ENCODE results near the gene TBC1D22A. TPM values are rescaled to one million over a fixed set of nuclear protein-coding genes. Genes with fewer than 3 reads are reported as not detected.
A peak's percentile ranks its signal among the peaks of the same experiment; 100 is the strongest.

The TBC1D22A gene
- total RNA-seq, 1 experiment from 2014 or later: 26.0 TPM

DNA sequence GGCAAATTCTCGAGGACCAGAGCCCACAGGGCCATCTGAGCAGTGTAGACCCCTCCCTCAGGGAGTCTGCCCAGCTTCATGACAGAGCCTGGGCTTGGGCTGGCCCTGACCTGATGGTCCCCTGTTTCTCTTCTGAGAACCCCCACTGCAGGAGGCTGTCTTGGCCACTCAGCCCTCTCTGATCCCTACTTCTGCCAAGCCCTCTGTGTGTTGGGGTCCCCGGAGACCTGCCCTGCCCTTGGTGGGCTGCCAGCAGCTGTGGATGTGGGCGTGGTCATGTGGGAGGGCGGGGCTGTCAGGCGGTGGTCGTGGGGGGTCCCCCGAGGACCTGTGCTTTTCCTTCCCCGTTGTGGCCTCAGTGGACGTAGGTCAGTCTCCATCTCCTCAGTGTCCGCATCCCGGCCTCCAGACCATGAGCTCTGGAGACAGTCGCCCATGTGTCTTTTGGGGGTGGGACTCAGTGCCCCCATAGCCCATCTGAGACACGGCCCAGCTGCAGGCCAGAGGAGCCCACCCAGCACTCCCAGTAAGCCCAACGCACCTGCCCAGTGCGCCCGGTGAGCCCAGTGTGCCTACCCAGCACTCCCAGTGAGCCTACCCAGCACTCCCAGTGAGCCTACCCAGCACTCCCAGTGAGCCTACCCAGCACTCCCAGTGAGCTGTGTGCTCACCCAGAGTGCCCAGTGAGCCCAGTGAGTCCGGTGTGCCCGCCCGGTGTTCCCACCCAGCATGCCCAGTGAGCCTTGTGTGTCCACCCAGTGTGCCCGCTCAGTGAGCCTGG, 409.2 kb downstream of the TBC1D22A start:
- H3K27me3 Mint-ChIP-seq (ENCODE audit: insufficient read depth, unreplicated experiment): no peaks in the 10 kb centered on the region
- H3K9me3 Mint-ChIP-seq (ENCODE audit: unreplicated experiment): no peaks in the 10 kb centered on the region
- peaks cover 7% of the 10 kb centered on the region for H3K36me3 Mint-ChIP-seq (ENCODE audit: insufficient read depth, unreplicated experiment)
- no peak for DNase-seq (ENCODE audit: unreplicated experiment)
- no peak overlapping the region for H3K27ac Mint-ChIP-seq (ENCODE audit: low read depth, unreplicated experiment)
- H3K4me1 Mint-ChIP-seq (ENCODE audit: insufficient read depth, unreplicated experiment): no peaks in the 10 kb centered on the region
- BruUV-seq (replicated peaks): no TSS peak
- H3K4me3 Mint-ChIP-seq (ENCODE audit: unreplicated experiment): no peak overlapping the region
- intact Hi-C loops (cut with micrococcal nuclease): no loop called here
- POLR2A ChIA-PET: interaction anchor here (0.6 kb wide), 1 partner anchor 10 kb away, joined by 3 read pairs; no protein-coding TSS in a partner anchor
- TF ChIP-seq, protein P1, sequence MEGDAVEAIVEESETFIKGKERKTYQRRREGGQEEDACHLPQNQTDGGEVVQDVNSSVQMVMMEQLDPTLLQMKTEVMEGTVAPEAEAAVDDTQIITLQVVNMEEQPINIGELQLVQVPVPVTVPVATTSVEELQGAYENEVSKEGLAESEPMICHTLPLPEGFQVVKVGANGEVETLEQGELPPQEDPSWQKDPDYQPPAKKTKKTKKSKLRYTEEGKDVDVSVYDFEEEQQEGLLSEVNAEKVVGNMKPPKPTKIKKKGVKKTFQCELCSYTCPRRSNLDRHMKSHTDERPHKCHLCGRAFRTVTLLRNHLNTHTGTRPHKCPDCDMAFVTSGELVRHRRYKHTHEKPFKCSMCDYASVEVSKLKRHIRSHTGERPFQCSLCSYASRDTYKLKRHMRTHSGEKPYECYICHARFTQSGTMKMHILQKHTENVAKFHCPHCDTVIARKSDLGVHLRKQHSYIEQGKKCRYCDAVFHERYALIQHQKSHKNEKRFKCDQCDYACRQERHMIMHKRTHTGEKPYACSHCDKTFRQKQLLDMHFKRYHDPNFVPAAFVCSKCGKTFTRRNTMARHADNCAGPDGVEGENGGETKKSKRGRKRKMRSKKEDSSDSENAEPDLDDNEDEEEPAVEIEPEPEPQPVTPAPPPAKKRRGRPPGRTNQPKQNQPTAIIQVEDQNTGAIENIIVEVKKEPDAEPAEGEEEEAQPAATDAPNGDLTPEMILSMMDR (IDR thresholded peaks at IDR 0.05; ENCODE audit: unreplicated experiment): no peak
- CTCF ChIA-PET: interaction anchor here (1.1 kb wide), 1 partner anchor 373 kb away, joined by 3 read pairs; no protein-coding TSS in a partner anchor

DNA sequence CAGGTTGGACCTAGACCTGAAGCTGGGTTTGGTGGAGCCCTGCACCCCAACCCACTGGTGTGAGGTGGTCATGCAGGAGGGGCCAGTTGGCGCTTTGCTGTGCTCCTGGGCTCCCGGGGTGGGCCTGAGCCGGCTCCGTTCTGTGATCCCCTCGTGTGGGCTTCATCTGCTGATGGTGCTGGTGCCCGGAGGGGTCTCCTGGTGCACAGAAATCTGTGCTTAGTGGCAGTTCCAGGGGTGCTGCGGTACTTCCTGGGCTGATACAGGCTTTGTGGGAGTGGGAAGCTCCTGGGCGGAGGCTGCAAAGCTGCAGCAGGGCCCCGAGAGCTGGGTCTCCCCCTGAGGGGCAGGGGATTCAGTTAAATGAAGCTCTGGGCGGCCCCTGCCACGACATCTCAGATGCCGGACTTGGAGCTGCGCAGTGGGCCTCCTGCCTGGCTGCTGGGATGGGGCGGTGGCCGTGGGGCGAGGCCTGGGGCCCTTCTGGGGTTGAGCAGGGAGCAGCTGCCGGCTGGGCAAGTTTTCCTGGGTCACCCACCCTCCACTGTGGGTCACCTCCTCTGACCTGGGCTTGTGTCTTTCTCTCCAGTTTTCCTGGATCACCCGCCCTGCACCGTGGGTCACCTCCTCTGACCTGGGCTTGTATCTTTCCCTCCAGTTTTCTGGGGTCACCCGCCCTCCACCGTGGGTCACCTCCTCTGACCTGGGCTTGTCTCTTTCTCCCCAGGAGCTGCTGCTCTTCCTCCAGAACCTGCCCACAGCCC, 410.5 kb downstream of the TBC1D22A start:
- H3K27ac Mint-ChIP-seq (ENCODE audit: low read depth, unreplicated experiment): peak overlapping the region; percentile 42
- intact Hi-C loops (cut with micrococcal nuclease): no loop called here
- BruUV-seq (replicated peaks): no TSS peak
- H3K27me3 Mint-ChIP-seq (ENCODE audit: insufficient read depth, unreplicated experiment): no peaks in the 10 kb centered on the region
- H3K4me3 Mint-ChIP-seq (ENCODE audit: unreplicated experiment): no peak overlapping the region
- ChIA-PET POLR2A (no interaction called here), CTCF (no interaction called here)
- H3K36me3 Mint-ChIP-seq (ENCODE audit: insufficient read depth, unreplicated experiment): peaks cover 7% of the 10 kb centered on the region
- no peaks in the 10 kb centered on the region for H3K9me3 Mint-ChIP-seq (ENCODE audit: unreplicated experiment)
- no peak for DNase-seq (ENCODE audit: unreplicated experiment)
- no peaks in the 10 kb centered on the region for H3K4me1 Mint-ChIP-seq (ENCODE audit: insufficient read depth, unreplicated experiment)
- TF ChIP-seq, protein P1 (IDR thresholded peaks at IDR 0.05; ENCODE audit: unreplicated experiment): no peak

- CTCF ChIA-PET: no interaction called here
- DNase-seq (ENCODE audit: unreplicated experiment): no peak
- TF ChIP-seq, protein P1 (IDR thresholded peaks at IDR 0.05; ENCODE audit: unreplicated experiment): no peak
- peaks cover 8% of the 10 kb centered on the region for H3K36me3 Mint-ChIP-seq (ENCODE audit: insufficient read depth, unreplicated experiment)
- no peak overlapping the region for H3K27ac Mint-ChIP-seq (ENCODE audit: low read depth, unreplicated experiment)
- H3K27me3 Mint-ChIP-seq (ENCODE audit: insufficient read depth, unreplicated experiment): no peaks in the 10 kb centered on the region
- intact Hi-C loops (cut with micrococcal nuclease): no loop called here
- no TSS peak for BruUV-seq (replicated peaks)
- H3K4me1 Mint-ChIP-seq (ENCODE audit: insufficient read depth, unreplicated experiment): no peaks in the 10 kb centered on the region
- no peak overlapping the region for H3K4me3 Mint-ChIP-seq (ENCODE audit: unreplicated experiment)
- no peaks in the 10 kb centered on the region for H3K9me3 Mint-ChIP-seq (ENCODE audit: unreplicated experiment)
- POLR2A ChIA-PET: no interaction called here
Observed at GRCh38 chr22:47173535-47174021, 411.1 kb downstream of the TBC1D22A start.

DNA sequence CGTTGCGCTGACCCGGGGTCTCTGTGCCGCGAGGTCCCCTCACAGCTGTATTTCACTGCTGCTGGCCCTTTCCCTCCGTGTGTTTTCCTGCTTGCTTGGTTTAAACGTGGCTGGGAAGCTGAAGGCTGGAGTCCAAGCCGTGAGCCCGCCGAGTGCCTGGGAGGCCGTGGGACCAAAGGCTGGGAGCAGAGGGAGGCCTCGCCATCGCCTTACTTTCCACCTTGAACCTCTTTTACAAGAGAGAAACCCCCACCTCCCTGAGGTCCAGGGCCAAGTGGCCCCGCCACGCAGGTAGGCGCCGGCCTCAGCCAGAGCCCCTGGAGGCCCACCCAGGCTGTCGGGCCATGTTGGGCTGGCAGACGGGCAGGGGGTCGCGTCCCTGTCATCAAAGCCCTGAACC, 411.6 kb downstream of the TBC1D22A start:
- ChIA-PET CTCF (no interaction called here), POLR2A (interaction anchor here (0.6 kb wide), 1 partner anchor 332 kb away, joined by 3 read pairs; no protein-coding TSS in a partner anchor)
- no TSS peak for BruUV-seq (replicated peaks)
- DNase-seq (ENCODE audit: unreplicated experiment): no peak
- no peaks in the 10 kb centered on the region for H3K27me3 Mint-ChIP-seq (ENCODE audit: insufficient read depth, unreplicated experiment)
- no peak overlapping the region for H3K4me3 Mint-ChIP-seq (ENCODE audit: unreplicated experiment)
- H3K4me1 Mint-ChIP-seq (ENCODE audit: insufficient read depth, unreplicated experiment): no peaks in the 10 kb centered on the region
- TF ChIP-seq, protein P1 (IDR thresholded peaks at IDR 0.05; ENCODE audit: unreplicated experiment): no peak
- no peak overlapping the region for H3K27ac Mint-ChIP-seq (ENCODE audit: low read depth, unreplicated experiment)
- intact Hi-C loops (cut with micrococcal nuclease): no loop called here
- H3K36me3 Mint-ChIP-seq (ENCODE audit: insufficient read depth, unreplicated experiment): peaks cover 13% of the 10 kb centered on the region
- H3K9me3 Mint-ChIP-seq (ENCODE audit: unreplicated experiment): no peaks in the 10 kb centered on the region
